Measurements from ENCODE around the gene FILIP1L. TPM values are rescaled to one million over a fixed set of nuclear protein-coding genes. Genes with fewer than 3 reads are reported as not detected.

The FILIP1L gene
- total RNA-seq, 1 donor from 2014 or later = 41.5 TPM

GRCh38 chr3:99947356-99947755, 166.9 kb downstream of the FILIP1L start:
- H3K4me3 ChIP-seq = no peak overlapping the region
- no peak for DNase-seq (ENCODE audit: extremely low spot score in 2 of 2)
- TF ChIP-seq POLR2A (IDR thresholded peaks at IDR 0.05) (no peak), CTCF (IDR thresholded peaks at IDR 0.05) (no peak), POLR2AphosphoS5 (IDR thresholded peaks at IDR 0.05; ENCODE audit: insufficient read depth in 1 of 2, low read depth in 1 of 2) (no peak)
- intact Hi-C loops (cut with DNase I) = loop anchor here (10.0 kb wide), 2 partner anchors 73 to 97 kb away; no protein-coding TSS in a partner anchor
- H3K36me3 ChIP-seq = no peaks in the 10 kb centered on the region
- H3K9me3 ChIP-seq = no peaks in the 10 kb centered on the region
- H3K27me3 ChIP-seq = no peaks in the 10 kb centered on the region
- H3K4me1 ChIP-seq = peaks cover 23% of the 10 kb centered on the region
- no peak overlapping the region for H3K27ac ChIP-seq

DNA sequence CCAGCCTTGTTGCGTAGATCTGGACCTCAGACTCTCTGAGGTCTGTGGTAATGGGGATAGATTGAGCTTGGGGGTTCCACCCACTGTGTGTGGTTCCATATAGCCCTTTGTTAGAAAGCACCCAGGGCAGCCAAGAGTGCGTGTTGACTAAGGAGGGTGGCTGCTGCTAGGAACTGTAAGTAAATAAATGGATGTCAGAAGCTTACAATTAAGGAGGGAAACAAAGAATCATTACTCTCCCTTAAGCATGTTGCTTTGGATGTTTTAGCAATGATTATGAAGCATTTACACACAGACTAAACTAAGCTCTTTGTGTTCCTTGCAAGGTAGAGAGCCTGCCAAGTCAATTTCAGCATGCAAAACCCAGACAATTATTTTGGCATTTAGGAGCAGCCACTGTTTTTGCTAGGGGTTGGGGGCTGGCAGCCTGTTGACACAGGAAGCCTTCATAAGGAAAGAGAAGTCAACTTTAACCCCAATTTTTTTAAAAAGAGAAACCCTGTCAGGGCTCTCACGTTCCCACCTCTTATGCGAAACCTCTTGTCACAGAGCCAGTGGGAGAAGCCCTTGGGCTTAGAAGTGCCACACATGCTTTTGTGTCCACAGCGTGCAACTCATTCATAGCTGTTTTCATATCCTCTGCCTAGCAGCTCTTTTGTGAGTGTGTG, 168.8 kb downstream of the FILIP1L start:
- intact Hi-C loops (cut with DNase I) = loop anchor here (10.0 kb wide), 2 partner anchors 71 to 99 kb away; no protein-coding TSS in a partner anchor
- H3K4me1 ChIP-seq = peaks cover 23% of the 10 kb centered on the region

GRCh38 chr3:99943931-99944761, 170.2 kb downstream of the FILIP1L start:
- intact Hi-C loops (cut with DNase I) = loop anchor here (10.0 kb wide), 2 partner anchors 69 to 101 kb away; no protein-coding TSS in a partner anchor
- no peak for TF ChIP-seq POLR2AphosphoS5 (IDR thresholded peaks at IDR 0.05; ENCODE audit: insufficient read depth in 1 of 2, low read depth in 1 of 2)
- TF ChIP-seq CTCF (IDR thresholded peaks at IDR 0.05) = no peak
- no peak for TF ChIP-seq POLR2A (IDR thresholded peaks at IDR 0.05)
- H3K9me3 ChIP-seq = no peaks in the 10 kb centered on the region
- no peak overlapping the region for H3K4me3 ChIP-seq
- DNase-seq (ENCODE audit: extremely low spot score in 2 of 2) = no peak
- H3K36me3 ChIP-seq = no peaks in the 10 kb centered on the region
- no peaks in the 10 kb centered on the region for H3K27me3 ChIP-seq
- H3K4me1 ChIP-seq = peaks cover 32% of the 10 kb centered on the region
- H3K27ac ChIP-seq = no peak overlapping the region

More for the DNA sequence above, 168.8 kb downstream of the FILIP1L start:
- no peak for DNase-seq (ENCODE audit: extremely low spot score in 2 of 2)
- Histone ChIP-seq H3K27me3 (no peaks in the 10 kb centered on the region), H3K36me3 (no peaks in the 10 kb centered on the region), H3K27ac (no peak overlapping the region), H3K9me3 (no peaks in the 10 kb centered on the region), H3K4me3 (no peak overlapping the region)
- TF ChIP-seq CTCF (IDR thresholded peaks at IDR 0.05) (no peak), POLR2AphosphoS5 (IDR thresholded peaks at IDR 0.05; ENCODE audit: insufficient read depth in 1 of 2, low read depth in 1 of 2) (no peak), POLR2A (IDR thresholded peaks at IDR 0.05) (no peak)

- DNase-seq (ENCODE audit: extremely low spot score in 2 of 2) = no peak
- intact Hi-C loops (cut with DNase I) = loop anchor here (10.0 kb wide), 2 partner anchors 66 to 104 kb away; no protein-coding TSS in a partner anchor
- Histone ChIP-seq H3K4me3 (no peak overlapping the region), H3K27ac (no peak overlapping the region), H3K27me3 (no peaks in the 10 kb centered on the region), H3K9me3 (no peaks in the 10 kb centered on the region), H3K36me3 (no peaks in the 10 kb centered on the region), H3K4me1 (peaks cover 51% of the 10 kb centered on the region)
- TF ChIP-seq CTCF (IDR thresholded peaks at IDR 0.05) (no peak), POLR2AphosphoS5 (IDR thresholded peaks at IDR 0.05; ENCODE audit: insufficient read depth in 1 of 2, low read depth in 1 of 2) (no peak), POLR2A (IDR thresholded peaks at IDR 0.05) (no peak)
Measured at GRCh38 chr3:99941211-99941610, 173.1 kb downstream of the FILIP1L start.

All from vagina (tissue), 2 donors.